Coronary artery (tissue), 2 donors: ENCODE data around the gene SETD7.

ENCODE experiments used
- DNase-seq: peaks from one replicate; pipeline ENCODE4 v3.0.0-alpha.2; 2017; ENCODE audit warnings: low spot score
- H3K27ac ChIP-seq, 2 donors: fragments of 200-600 bp; sonication (generic); one replicate each; pipeline ENCODE4 v1.5.1; 2016 to 2019
- H3K4me3 ChIP-seq: fragments of 200-600 bp; sonication (generic); 2 replicates; pipeline ENCODE4 v1.5.1; 2016; ENCODE audit warnings: mild to moderate bottlenecking, moderate library complexity
- CTCF ChIP-seq: fragments of 200-600 bp; sonication (generic); IDR thresholded peaks from one replicate; pipeline ENCODE4 v1.5.1; 2019; ENCODE audit warnings: antibody characterized with exemption

The SETD7 gene

GRCh38 chr4:139509727-139510410 is 46.1 kb downstream of the SETD7 start:
- no peak for TF ChIP-seq CTCF

DNA sequence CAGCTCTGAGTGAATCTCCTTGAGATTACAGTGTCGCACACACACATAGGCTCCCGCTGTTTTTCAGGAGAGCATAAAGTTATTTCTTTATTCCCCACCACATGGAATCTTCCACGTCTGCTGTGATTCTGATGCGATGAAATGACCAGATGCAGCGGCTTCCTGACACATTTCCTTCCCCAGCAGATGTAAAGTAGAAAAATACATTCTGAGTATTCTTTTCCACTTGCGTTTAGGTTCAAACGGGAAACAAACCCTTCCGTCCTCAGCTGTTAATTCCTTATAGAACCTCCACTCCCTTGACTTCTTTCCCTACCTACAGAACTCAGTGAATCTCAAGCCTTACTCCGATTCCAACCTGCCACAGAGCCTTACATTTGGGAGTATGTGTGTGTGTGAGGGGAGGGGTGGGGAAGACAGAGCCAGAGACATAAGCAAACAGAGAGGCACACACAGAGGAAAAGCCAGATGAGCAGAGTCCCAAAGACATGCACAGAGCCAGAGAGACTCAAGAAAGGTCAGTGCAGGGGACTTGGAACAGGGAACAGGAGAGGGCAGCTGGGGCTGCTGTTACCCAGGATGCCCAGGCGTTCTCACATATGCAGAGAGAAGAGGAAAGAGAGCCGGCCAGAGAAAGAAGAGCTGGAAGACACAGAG is 47.3 kb downstream of the SETD7 start:
- Histone ChIP-seq H3K4me3 (no peak overlapping the region), H3K27ac (no peak overlapping the region)
- no peak for DNase-seq
- no peak for TF ChIP-seq CTCF

More at GRCh38 chr4:139509727-139510410, 46.1 kb downstream of the SETD7 start:
- no peak overlapping the region for H3K4me3 ChIP-seq
- no peak overlapping the region for H3K27ac ChIP-seq
- DNase-seq: no peak

DNA sequence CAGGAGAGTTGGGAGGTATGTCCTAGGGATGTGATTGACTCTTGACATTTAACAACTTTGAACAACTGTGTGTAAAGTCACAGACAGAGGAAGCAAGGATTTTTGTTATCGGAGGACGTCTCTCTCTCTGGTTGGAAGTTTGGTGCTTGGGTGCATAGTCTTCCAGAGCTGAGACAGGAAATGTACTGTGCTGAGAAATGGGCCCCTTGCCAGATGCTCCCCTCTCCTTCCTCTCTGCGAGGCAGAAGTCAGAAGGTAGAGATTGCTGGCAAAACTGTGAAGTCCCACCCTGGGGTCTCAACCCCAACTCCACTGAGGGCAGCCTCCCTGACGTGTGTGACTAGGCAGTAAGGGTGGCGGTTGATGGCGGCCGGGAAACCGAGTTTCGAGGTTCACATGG is 49.2 kb downstream of the SETD7 start:
- H3K4me3 ChIP-seq: no peak overlapping the region
- no peak overlapping the region for H3K27ac ChIP-seq
- TF ChIP-seq CTCF: no peak
- DNase-seq: no peak

DNA sequence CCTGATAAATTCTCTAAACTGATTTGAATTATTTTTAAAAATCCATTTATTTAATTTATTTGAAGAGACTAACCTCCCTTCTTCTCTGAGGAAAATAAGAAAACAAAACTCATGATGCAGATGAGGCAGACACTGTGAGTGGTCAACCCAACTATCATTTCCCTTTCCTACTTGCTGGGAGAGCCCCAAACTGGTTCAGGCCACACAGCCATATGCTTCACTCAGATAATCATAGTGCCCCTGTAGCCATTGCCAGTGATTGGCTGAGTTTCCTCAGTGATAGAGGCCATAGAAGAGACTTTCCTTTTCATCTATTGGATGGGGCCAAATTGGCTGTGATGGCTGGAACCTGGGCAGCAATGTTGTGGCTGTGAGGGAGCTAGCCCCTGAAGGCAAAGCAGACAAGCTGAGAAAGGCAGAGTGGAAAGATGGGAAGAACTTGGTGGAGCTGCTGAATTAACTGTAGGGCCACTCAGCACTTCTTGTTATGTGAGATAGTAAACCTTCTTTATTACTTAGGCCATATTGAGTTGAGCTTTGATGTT is 52.3 kb downstream of the SETD7 start:
- DNase-seq: no peak
- Histone ChIP-seq H3K27ac (no peak overlapping the region), H3K4me3 (no peak overlapping the region)
- no peak for TF ChIP-seq CTCF

- DNase-seq: no peak
- Histone ChIP-seq H3K4me3 (no peak overlapping the region), H3K27ac (no peak overlapping the region)
- TF ChIP-seq CTCF: no peak
Observed at GRCh38 chr4:139501927-139502899, 53.8 kb downstream of the SETD7 start.

GRCh38 chr4:139501527-139501926 is 54.5 kb downstream of the SETD7 start:
- H3K27ac ChIP-seq: no peak overlapping the region
- no peak overlapping the region for H3K4me3 ChIP-seq
- DNase-seq: no peak
- no peak for TF ChIP-seq CTCF
